HG03095 (cell line): ENCODE data around the gene MAML3.

Experiments
- ATAC-seq: cut with Tn5 transposase; IDR thresholded peaks from one replicate; pipeline ENCODE4 v1.9.1; 2021; ENCODE audit warnings: moderate library complexity; ENCODE audit not compliant: unreplicated experiment

MAML3 gene

DNA sequence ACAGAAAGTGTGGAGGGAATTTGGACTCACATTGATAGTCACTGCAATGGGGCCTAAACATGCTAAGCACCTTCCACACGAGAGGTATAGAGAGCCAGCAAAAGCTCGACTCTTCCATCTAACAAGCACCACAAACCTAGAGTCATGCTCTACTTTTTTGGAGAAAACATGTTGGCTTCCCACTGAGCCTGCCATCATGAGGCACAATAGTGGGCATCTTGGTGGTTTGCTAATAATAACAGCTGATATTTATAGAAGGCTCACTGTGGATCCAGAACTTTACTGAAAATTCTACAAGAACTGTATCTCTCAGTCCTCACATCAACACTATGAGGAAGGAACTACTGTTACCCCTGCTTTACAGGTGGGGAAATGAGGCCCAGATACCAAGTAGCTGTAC, 26.6 kb downstream of the MAML3 start:
- no peak for ATAC-seq

DNA sequence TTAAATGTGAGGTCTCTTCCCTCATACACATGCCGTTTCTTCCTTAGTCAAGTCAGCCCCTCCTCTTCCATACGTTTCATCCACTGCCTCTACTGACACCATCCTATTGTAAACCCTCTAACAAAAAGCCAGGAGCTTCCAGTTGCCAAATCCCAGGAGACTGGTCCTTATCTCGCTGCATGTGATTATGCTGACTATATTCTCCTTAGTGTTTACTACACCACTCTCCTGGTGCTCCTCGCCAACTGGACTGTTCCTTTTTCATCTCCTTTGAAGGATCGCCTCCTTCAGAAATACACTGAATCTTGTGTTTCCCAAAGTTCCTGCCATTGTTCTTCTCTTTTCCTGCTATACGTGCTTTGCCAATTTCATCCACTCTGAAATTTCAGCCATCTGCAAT, 27.7 kb downstream of the MAML3 start:
- ATAC-seq: no peak

DNA sequence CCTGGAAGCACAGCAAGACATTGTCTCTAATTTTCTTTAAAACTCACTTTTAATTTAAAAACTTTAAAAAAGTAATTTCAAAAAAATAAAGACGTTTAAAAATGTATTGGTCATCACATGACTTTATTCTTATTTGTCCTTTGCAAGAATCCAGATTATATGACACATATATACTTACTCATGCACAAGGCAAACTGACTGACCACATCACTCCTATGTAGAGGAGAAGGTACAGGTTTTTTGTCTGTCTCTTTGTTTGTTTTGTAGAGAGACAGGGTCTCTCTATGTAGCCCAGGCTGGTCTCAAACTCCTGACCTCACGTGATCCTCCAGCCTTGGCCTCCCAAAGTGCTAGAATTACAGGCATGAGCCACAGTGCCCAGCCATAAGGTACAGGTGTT, 28.6 kb downstream of the MAML3 start:
- ATAC-seq: no peak

DNA sequence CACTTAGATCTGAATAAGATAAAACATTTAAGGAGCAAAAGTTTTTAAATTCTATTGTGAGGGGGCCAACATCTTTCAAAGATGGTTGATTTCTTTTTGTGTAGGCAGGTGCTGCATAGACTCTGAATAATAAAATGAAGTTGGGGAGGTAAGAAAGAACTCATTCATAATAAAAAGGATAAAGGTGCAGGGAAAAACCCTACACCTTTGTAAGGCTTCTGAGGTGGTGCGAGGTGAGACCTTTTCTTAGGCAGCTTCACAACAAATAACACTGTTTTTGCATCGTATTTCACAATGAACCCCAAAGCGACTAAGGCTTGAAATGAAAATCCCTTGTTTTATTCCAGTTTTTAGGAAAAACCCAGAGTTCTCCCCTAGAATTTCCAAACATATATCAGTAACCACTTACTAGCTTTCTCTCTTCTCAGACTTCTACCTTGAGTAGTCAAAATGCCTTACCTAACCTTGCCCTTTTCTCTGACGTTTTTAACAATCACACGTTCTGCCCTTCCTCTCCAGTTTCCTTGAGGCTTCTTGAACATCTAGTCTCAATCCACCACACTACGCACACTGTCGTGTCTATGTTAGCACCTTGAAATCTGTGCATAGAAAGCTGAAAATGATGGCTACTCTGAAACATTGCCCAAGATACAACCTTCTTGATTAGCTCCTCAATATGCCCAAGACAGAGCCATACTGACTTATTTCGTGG, 30.2 kb downstream of the MAML3 start:
- no peak for ATAC-seq

DNA sequence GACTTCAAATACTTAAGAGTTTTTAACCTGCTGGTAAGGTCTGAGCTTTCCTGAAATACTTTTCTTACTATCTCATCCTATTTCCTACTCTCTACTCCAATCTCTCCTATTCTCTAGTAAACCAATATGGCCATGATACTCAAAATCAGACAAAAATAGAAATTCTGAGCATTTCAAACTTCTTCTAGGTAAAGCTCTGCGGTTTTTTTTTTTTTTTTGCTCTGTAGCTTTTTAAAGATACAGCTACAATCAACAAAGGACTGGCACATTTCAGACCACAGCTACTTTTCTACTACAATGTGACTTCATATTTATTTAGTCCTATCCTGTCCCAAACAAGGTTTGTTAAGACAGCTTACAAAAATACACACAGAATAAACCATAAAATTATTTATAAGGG, 31.1 kb downstream of the MAML3 start:
- no peak for ATAC-seq

DNA sequence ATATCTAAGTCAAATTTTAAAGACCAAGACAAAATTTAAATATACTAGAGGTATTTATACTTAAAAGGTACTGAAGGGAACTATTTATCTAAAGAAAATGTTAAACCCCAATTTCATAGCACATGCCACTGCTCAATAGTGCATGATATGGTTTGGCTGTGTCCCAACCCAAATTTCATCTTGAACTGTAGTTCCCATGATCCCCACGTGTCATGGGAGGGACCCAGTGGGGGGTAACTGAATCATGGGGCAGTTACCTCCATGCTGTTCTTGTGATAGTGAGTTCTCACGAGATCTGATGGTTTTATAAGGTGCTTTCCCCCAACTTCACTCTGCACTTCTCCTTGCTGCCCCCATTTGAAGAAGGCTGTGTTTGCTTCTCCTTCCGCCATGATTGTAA, 32.3 kb downstream of the MAML3 start:
- no peak for ATAC-seq

DNA sequence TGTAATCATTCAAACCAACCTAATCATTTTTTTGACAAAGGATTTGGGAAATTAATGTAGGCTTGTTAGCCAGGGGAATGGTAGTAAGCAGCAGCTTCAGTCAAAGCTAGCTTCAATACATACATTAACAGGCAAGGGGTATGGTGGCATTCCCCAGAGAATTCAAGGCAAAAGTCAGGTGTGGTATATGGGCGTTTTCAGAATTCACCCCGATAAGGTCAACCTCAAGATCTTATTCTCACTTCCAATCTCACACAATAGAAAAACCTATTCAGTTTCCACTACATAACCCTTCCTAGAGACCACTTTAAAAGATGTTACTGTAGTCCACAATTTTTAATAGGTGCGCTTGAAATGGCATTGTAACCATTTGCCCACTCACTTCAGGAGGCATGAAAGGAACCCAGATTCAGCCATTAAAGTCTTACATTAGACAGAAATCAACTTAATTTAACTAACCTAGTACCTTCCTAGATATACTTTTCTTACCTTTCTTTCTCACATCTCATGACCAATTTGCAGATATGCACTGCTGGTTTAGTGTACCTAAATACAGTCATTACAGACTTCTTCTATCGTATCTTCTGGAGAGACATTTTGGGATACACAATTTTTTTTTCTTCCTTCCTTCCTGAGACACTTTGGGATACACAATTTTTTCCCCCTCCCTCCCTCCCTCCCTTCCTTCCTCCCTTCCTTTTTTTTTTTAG, 34.9 kb downstream of the MAML3 start:
- no peak for ATAC-seq

DNA sequence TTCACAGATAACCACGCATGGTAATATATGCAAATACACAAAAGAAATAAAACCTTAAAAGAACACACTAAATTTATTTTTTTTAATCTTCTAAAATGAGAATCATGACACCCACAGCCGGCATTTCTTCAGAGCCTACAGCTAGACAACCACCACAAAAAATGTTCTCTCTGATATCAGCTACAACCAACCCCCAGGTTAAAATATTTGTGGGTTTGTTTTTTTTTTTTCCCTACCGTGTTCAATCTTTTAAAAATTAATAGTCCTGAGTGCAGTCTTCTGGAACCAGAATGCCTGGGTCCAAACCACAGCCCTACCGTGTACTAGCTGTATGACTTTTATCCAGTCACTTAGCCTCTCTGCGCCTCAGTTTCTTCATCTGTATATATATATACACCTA, 36.0 kb downstream of the MAML3 start:
- no peak for ATAC-seq

DNA sequence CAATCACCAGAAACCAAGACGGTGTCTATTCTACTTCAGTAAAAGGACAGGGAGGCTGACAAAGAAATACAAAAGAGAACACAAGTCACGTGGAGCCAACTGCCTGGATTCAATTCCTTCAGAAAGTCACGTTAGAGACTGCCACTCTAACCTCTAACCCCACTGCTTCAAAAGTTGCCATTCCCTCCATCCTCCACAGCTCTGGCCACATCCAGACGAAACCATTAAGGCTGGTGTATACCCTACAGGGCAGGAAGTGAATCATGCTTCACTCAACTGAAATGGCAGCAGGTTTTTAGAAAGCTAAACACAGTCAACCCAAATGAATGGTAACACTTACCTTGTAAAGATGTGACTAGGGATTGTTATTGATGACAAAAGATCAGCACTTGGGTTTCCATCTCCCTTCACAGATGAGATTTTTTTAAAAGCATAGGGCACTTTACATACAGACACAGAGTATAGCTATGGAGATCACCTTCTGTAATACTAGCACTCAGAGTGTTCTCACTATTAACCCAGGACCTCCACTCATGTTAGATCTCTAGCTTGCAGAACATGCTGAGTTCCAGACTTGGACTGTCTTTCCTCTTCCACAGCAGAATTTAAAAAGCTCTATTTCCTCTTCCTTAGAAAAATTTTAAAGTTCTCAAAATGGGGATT, 37.4 kb downstream of the MAML3 start:
- no peak for ATAC-seq

DNA sequence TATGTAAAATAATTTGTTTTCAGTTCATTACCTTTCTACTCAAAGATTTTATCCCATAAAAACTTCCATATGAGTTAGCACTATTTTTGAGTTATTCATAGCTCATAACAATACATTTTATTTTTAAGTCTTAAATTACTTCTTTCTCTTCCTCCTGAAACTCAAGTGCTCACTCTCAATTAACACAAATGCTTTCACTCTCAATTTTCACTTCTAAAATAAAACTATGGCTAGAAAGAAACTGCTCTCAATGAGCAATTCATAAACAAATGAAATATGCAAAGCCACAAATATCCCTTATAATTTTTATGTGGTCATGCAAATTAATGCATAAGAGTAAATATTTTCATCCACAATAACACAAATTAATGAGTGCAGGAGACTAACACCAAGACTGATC, 38.8 kb downstream of the MAML3 start:
- ATAC-seq: peak; percentile 60

DNA sequence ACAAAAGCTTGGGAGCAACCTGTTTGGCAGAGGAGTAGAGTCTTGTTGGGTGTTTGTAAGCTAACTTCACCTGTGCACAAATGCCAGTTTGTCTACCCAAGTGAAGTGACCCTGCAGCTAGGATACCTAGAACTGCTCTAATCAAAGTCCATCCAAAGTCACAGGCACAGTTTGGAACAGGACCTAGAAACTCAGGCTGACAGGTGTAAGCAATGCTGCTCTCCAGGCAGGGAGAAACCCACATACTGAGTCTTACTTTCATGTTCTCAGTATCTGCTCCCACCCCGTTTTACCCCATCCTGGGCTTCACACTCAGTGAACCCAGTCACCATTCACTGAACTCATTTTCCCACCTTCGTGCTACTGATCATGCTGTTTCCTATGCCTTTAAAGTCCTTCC, 40.3 kb downstream of the MAML3 start:
- ATAC-seq: no peak

DNA sequence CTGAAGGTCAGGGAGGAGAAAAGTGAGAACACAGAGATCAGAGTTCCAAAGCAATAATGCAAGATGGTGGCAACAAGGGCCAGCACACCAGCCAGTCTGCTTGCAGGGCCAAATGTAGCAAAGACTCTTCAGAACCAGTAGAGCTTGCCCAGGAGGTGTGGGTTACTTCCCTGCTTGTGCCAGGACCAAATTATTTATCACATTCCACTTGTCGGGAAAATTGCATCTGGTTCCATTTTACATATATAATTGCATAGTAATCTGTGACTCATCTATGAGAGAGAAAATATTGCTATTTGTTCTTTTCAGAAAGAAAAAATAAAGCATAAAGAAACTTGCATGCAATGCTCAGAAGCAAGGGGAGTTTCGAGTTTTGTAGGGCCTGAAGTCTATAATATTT, 41.4 kb downstream of the MAML3 start:
- no peak for ATAC-seq

DNA sequence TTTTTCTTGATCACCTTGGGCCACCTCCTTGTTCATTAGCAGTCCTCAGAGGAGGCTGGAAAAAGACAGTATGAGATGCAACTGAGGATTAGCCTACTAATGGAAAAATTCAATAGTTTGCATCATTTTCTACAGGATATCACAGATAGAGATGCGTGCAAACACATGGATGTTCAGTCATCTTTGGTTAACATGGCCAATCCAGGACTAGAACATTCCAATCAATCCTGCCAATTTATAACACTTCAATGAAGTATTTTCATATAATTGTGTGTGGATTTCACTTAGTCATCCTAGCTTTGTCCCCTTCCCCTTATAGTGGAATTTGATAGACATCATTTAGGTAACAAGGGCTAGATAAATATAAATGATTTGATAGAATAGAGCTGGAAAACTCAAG, 42.7 kb downstream of the MAML3 start:
- no peak for ATAC-seq

DNA sequence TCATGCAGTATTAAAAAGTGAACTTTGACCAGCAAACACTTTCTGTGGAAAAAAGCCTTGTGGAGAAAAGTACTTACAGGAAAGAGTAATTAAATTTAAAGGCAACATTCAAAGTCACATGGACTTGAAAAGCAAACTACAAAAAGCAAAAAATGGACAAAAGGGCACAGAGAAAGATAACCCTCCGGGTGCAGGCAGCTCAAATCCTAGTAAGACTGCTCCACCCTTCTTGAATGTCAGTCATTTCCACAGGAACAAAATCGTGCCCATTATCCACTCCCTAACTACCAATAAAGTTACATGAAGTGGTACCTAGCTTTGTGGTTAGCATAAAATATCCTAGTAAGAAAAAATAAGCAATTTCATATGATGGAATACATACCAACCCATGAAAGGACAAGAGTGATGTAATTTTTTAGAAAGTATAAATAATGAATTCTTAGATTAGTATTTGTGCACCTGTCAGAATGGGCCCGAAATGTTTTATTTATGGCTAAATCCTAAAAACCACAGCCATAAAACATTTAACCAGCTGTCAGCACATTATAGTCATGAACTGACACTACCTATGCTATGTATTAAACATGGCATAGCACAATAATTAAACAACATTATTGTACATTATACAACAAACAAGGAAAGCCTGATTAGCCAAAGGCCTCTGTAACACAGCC, 43.3 kb downstream of the MAML3 start:
- no peak for ATAC-seq

DNA sequence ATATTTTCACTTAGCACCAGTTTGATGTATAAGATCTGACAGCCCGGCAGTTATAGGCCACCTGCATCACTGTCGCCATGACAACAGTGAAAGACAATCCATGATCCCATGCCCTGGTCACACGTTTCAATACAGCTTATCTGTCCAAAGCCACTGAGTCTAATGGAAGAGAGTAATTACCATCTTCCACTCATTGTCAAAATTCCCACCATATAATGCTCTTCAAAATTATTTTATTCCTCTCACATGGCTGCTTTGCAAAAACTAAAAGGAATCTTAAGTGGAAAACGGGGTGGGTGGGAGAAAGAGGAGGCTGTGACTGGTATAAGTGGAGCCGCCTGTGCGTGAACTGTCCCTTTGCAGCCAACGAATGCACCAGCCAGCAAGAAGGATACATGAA, 44.2 kb downstream of the MAML3 start:
- no peak for ATAC-seq

DNA sequence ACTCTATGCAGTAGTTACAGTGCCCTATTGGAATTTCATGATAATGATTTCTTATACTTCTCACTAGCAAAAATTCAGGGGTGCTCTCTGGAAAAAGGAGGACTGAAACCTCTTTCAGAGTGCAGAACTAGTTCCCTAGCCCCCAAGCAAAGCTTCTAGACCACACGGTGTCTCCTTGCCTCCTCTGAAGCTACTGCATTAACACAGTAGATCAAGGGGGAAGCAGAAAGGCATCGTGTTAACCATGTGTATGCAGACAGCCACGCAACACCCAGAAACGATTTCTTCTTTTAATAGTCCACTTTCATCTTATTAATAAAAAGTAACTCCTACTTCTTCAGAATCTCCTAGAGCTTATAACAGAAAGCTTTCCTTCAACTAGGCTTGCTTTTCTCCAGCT, 44.7 kb downstream of the MAML3 start:
- ATAC-seq: no peak

DNA sequence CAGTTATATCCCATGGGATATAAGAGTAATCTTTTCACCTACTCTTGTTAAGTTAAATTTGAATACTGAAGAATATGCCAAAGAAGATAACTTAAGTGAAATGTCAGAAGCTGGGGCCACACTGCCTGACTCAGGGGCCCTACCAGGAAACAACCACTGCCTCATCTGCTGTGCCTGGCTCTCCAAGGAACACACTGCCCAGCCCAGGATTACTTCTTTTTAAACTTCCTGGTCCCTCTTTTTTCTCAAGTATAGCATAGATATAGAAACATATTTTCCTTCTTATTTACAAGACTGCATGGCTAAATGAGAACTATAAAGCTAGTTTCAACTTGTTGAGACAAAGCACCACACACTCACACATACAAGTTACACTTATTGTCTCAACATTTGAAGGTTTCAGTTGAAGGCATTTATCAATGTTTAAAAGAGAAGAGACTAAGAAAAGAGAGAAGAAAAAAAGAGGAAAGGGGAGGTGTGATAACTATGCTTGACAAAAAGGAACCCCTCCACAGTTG, 45.2 kb downstream of the MAML3 start:
- no peak for ATAC-seq

DNA sequence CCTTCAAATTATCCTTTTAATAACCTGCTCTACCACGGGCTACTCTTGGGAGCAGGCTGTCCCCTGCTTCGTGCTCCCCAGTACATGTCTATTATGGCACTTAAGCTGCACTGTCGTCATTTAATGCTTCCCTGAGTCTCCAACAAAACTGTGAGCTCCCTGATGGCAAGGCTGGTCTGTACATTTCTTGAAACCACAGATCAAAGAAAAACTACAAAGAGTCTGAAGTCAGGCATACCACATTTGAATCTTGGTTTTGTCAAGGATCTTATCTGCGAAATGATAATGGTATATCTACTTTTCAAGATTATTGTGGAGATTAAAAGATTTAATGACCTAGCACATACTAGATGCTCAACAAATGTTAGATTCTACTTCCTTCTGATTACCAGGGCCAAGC, 45.7 kb downstream of the MAML3 start:
- ATAC-seq: no peak

DNA sequence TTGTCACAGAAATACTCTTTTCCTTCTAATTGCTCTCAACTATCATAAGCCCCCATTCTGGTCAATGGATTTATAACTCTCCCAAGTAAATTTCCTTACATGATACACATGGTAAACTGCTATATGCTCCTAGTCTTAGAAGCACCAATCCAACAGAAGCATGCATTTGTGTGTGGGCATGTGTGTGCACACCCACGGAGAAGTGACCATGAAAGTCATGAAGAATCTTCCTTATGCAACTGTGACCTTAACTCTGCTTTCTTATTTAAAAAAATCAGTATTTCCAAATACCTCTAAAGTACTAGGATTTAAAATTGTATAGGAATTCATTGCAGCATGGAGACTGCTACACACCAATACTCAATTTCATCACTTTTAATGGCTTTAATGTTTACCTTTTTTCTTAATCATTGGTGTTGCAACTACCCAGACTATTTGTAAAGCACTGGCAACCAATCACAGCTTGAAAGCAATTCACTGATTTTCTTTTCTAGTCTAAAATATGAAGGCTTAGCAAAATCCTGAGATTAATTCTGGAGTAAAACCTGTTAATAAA, 47.6 kb downstream of the MAML3 start:
- no peak for ATAC-seq

DNA sequence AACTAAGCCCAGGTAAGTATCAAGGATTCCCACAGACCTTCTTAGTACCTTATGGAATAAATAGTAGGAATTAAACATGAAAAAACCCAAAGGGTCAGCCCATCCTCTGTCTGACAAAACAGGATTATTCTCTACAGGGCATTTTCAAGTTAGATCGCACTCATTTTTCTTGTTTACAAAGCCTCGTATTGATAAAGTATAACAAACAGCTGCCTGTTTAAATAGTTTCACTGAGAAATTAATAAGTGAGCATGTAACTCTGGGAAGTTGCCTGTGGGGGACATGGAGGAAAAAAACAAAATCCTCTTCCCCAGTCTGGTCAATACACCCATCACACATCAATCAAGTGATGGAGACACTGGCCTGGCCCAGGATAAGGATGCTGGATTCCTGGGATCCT, 48.5 kb downstream of the MAML3 start:
- ATAC-seq: no peak

DNA sequence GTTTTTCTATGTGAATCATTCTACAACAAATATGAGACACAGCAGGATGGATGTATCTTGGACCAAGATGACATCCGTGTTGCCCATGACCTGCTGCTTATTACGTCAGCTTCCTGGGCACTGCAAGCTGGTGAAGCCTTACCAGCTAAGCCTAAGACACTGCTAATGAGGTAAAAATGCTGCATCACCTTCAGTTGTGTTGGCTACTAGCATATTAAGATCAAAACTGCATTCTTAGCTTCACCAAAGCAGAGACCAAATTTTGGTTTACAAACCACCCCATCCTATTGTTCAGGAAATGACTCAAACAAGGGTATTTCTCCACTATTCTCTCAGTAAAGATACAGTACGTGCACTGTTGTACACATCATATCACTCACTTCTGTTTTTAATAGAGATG, 50.3 kb downstream of the MAML3 start:
- ATAC-seq: peak; percentile 81
